HEK293 (cell line): Measurements from ENCODE around the gene UBR1.

Experiments
- MZF1 ChIP-seq: fragments of 450-650 bp; formaldehyde crosslinking; IDR thresholded peaks from 2 replicates; pipeline ENCODE4 v1.5.1; 2017; ENCODE audit warnings: missing biosample characterization, missing genetic modification characterization, borderline replicate concordance
- TF ChIP-seq, protein P1 (sequence below): fragments of 450-650 bp; formaldehyde crosslinking; IDR thresholded peaks from 2 replicates; pipeline ENCODE4 v1.5.1; 2016; ENCODE audit warnings: missing biosample characterization, missing genetic modification characterization, low read depth
- TF ChIP-seq, protein P2 (sequence below): IDR thresholded peaks from 2 replicates; pipeline ENCODE4 v1.6.1; 2011; ENCODE audit warnings: mild to moderate bottlenecking, low read depth, low read length, borderline replicate concordance
- TF ChIP-seq, protein P3 (sequence below): fragments of 450-650 bp; formaldehyde crosslinking; IDR thresholded peaks from 2 replicates; pipeline ENCODE4 v1.5.1; 2016; ENCODE audit warnings: missing biosample characterization, missing genetic modification characterization
- TF ChIP-seq, protein P4 (sequence below): fragments of 450-650 bp; formaldehyde crosslinking; IDR thresholded peaks from 2 replicates; pipeline ENCODE4 v1.5.1; 2017; ENCODE audit warnings: missing biosample characterization, mild to moderate bottlenecking, missing genetic modification characterization, moderate library complexity

DNA sequence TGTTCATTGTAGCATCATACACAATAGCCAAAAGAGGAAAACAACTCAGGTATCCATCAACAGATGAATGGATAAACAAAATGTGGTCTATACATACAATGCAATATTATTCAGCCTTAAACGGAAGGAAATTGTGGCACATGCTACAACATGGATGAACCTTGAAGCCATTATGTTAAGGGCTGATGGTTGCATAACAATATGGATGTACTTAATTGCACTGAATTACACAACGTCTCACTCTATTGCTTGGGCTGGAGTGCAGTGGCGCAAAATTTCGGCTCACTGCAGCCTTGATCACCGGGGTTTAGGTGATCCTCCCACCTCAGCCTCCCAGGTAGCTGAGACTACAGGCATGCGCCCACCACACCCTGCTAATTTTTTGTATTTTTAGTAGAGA is 20.5 kb upstream of the UBR1 start:
- TF ChIP-seq MZF1 (tag by site-specific recombination) = no peak
- TF ChIP-seq, protein P1, sequence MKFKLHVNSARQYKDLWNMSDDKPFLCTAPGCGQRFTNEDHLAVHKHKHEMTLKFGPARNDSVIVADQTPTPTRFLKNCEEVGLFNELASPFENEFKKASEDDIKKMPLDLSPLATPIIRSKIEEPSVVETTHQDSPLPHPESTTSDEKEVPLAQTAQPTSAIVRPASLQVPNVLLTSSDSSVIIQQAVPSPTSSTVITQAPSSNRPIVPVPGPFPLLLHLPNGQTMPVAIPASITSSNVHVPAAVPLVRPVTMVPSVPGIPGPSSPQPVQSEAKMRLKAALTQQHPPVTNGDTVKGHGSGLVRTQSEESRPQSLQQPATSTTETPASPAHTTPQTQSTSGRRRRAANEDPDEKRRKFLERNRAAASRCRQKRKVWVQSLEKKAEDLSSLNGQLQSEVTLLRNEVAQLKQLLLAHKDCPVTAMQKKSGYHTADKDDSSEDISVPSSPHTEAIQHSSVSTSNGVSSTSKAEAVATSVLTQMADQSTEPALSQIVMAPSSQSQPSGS (tag by site-specific recombination) = no peak
- TF ChIP-seq, protein P2, sequence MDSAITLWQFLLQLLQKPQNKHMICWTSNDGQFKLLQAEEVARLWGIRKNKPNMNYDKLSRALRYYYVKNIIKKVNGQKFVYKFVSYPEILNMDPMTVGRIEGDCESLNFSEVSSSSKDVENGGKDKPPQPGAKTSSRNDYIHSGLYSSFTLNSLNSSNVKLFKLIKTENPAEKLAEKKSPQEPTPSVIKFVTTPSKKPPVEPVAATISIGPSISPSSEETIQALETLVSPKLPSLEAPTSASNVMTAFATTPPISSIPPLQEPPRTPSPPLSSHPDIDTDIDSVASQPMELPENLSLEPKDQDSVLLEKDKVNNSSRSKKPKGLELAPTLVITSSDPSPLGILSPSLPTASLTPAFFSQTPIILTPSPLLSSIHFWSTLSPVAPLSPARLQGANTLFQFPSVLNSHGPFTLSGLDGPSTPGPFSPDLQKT = no peak
- TF ChIP-seq, protein P3, sequence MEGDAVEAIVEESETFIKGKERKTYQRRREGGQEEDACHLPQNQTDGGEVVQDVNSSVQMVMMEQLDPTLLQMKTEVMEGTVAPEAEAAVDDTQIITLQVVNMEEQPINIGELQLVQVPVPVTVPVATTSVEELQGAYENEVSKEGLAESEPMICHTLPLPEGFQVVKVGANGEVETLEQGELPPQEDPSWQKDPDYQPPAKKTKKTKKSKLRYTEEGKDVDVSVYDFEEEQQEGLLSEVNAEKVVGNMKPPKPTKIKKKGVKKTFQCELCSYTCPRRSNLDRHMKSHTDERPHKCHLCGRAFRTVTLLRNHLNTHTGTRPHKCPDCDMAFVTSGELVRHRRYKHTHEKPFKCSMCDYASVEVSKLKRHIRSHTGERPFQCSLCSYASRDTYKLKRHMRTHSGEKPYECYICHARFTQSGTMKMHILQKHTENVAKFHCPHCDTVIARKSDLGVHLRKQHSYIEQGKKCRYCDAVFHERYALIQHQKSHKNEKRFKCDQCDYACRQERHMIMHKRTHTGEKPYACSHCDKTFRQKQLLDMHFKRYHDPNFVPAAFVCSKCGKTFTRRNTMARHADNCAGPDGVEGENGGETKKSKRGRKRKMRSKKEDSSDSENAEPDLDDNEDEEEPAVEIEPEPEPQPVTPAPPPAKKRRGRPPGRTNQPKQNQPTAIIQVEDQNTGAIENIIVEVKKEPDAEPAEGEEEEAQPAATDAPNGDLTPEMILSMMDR = no peak
- TF ChIP-seq, protein P4, sequence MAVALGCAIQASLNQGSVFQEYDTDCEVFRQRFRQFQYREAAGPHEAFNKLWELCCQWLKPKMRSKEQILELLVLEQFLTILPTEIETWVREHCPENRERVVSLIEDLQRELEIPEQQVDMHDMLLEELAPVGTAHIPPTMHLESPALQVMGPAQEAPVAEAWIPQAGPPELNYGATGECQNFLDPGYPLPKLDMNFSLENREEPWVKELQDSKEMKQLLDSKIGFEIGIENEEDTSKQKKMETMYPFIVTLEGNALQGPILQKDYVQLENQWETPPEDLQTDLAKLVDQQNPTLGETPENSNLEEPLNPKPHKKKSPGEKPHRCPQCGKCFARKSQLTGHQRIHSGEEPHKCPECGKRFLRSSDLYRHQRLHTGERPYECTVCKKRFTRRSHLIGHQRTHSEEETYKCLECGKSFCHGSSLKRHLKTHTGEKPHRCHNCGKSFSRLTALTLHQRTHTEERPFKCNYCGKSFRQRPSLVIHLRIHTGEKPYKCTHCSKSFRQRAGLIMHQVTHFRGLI (tag by site-specific recombination) = no peak
